Measurements from ENCODE around the gene DAB1.

The DAB1 gene

GRCh38 chr1:57012315-57012714 lies 411.5 kb downstream of the DAB1 start:
- DNase-seq: no peak

- no peak for DNase-seq
These were observed 413.3 kb downstream of the DAB1 start for GRCh38 chr1:57010511-57010910.

- DNase-seq: no peak
These were observed 415.9 kb downstream of the DAB1 start for GRCh38 chr1:57007948-57008347.

GRCh38 chr1:57007472-57007871 lies 416.4 kb downstream of the DAB1 start:
- no peak for DNase-seq

GRCh38 chr1:57003398-57004139 lies 420.3 kb downstream of the DAB1 start:
- no peak for DNase-seq

- no peak for DNase-seq
These were observed 428.3 kb downstream of the DAB1 start for GRCh38 chr1:56995414-56996100.

GRCh38 chr1:56993475-56993874 lies 430.4 kb downstream of the DAB1 start:
- DNase-seq: no peak

GRCh38 chr1:56992318-56993125 lies 431.3 kb downstream of the DAB1 start:
- DNase-seq: no peak

- no peak for DNase-seq
These were observed 432.3 kb downstream of the DAB1 start for GRCh38 chr1:56991576-56991975.

- DNase-seq: no peak
These were observed 437.5 kb downstream of the DAB1 start for GRCh38 chr1:56986397-56986796.

GRCh38 chr1:56985857-56986256 lies 438.0 kb downstream of the DAB1 start:
- DNase-seq: no peak

GRCh38 chr1:56983484-56983883 lies 440.4 kb downstream of the DAB1 start:
- no peak for DNase-seq

GRCh38 chr1:56979986-56980755 lies 443.7 kb downstream of the DAB1 start:
- no peak for DNase-seq

GRCh38 chr1:56978819-56979218 lies 445.0 kb downstream of the DAB1 start:
- DNase-seq: no peak

GRCh38 chr1:56977910-56978309 lies 445.9 kb downstream of the DAB1 start:
- no peak for DNase-seq

GRCh38 chr1:56975446-56975845 lies 448.4 kb downstream of the DAB1 start:
- no peak for DNase-seq

- no peak for DNase-seq
These were observed 449.7 kb downstream of the DAB1 start for GRCh38 chr1:56973923-56974742.

- no peak for DNase-seq
These were observed 450.9 kb downstream of the DAB1 start for GRCh38 chr1:56972976-56973375.

GRCh38 chr1:56970280-56970679 lies 453.6 kb downstream of the DAB1 start:
- DNase-seq: no peak

- DNase-seq: no peak
These were observed 454.9 kb downstream of the DAB1 start for GRCh38 chr1:56968878-56969495.
